ENCODE measurements around the gene EPN1.
"Not testable (repeated sequence)": the region's sequence is repeated elsewhere in the genome, so short reads cannot be mapped to it uniquely, and the experiment has no call there.

The EPN1 gene

DNA sequence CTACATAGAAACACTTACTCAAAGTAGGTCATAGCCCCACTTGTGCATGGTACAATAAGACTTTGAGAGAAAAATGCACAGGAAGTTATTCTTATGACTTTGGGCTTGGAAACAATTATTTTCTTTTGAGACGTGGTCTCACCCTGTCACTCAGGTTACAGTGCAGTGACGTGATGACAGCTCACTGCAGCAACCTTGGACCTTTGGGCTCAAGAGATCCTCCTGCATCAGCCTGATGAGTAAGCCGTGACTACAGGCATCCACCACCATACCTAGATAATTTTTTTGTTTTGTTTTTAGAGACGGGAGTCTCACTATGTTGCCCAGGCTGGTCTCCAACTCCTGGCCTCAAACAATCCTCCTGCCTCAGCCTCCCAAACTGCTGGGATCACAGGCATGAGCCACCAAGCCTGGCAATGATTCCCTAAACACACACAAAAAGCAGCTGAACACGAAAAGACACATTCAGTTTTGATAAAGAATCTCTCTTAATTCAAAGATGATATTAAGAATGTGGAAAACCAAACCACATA, 45.3 kb downstream of the EPN1 start:
- no peak for DNase-seq (ENCODE audit: low spot score)

- no peak for DNase-seq (ENCODE audit: low spot score)
Observed at GRCh38 chr19:55720801-55721200, 45.8 kb downstream of the EPN1 start.

GRCh38 chr19:55723491-55723890, 48.5 kb downstream of the EPN1 start:
- no peak for DNase-seq (ENCODE audit: low spot score)

GRCh38 chr19:55730378-55730777, 55.4 kb downstream of the EPN1 start:
- DNase-seq (ENCODE audit: low spot score) = not testable (repeated sequence)

DNA sequence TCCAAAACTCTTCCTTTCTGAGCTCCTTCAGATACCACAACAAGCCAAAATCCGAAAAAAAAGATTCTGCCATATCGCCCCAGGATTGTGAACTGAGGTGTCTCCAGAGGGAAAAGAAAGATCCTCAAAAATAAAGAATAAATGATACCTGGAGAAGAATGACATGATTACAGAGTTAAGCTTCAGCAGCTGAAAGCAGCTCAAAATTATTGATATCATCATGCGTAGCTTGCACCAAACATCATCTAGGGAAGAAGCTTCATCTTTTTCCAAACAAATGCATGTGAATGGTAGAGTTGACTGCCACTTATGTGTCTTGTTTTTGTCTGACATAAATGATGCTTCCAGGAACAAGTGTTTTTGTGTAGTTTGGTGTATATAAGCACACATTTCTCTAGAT, 63.3 kb downstream of the EPN1 start, which contains the start of gene NLRP9:
Gene NLRP9 (minus strand): TSS at position 101 of the 400 bp plus-strand sequence. CDS start 28 bp downstream, at position 73.
- no peak for DNase-seq (ENCODE audit: low spot score)

DNA sequence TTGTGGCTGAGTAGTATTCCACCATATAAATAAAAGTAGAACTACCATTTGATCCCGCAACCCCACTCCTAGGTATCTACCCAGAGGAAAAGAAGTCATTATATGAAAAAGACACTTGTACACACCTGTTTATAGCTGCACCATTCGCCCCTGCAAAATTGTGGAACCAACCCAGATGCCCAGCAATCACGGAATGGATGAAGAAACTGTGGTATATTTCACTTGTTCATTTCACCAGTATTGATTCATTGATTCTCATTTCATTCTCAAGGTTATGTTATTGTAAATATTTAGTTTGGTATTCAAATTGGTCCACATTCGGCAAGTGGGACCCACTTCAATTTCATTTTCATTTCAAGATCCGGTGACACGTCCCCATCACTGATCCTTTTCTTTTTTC, 75.7 kb downstream of the EPN1 start:
- DNase-seq (ENCODE audit: low spot score) = no peak

DNA sequence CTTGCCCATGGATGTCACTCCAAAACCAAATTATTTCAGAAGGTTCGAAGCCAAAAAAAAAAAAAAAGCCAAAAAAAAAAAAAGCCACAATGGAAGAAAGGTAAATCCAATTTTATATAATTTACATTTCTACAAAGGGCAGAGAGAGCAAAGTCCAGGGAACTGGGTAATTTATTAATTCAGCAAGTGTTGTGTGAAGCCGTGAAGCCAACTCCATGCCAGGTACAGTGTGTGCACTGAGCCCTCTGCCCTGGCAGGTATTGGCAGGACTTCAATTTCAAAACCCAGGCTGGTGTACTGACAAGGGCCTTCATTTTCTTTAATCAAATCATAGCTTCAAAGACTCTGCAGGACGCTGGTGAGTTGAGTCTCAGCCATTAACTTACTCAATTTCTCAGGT, 78.4 kb downstream of the EPN1 start:
- DNase-seq (ENCODE audit: low spot score) = no peak

- not testable (repeated sequence) for DNase-seq (ENCODE audit: low spot score)
Observed at GRCh38 chr19:55756808-55757207, 81.8 kb downstream of the EPN1 start.

GRCh38 chr19:55758797-55759196, 83.8 kb downstream of the EPN1 start, which contains the start of gene RFPL4A:
RFPL4A (plus strand) TSS chr19:55759097; CDS start chr19:55761801, 2,704 bp downstream.
- DNase-seq (ENCODE audit: low spot score) = not testable (repeated sequence)

Data from kidney capillary endothelial cell (primary cell).